DMS153 (cell line): ENCODE measurements around the gene MED13L.

Source experiments
- DNase-seq: peaks from one replicate; lab custom pipeline; 2025; lab: John Stamatoyannopoulos, UW

Gene MED13L

GRCh38 chr12:115973968-115974724 is 303.3 kb downstream of the MED13L start:
- no peak for DNase-seq

- DNase-seq: no peak
These were observed 304.4 kb downstream of the MED13L start for GRCh38 chr12:115973066-115973465.

- DNase-seq: no peak
These were observed 305.3 kb downstream of the MED13L start for GRCh38 chr12:115972241-115972640.

GRCh38 chr12:115968211-115968610 is 309.3 kb downstream of the MED13L start:
- DNase-seq: no peak

GRCh38 chr12:115966376-115966775 is 311.1 kb downstream of the MED13L start:
- no peak for DNase-seq

GRCh38 chr12:115964626-115965025 is 312.9 kb downstream of the MED13L start:
- no peak for DNase-seq

- DNase-seq: no peak
These were observed 313.3 kb downstream of the MED13L start for GRCh38 chr12:115964214-115964613.

- no peak for DNase-seq
These were observed 315.3 kb downstream of the MED13L start for GRCh38 chr12:115962216-115962615.

GRCh38 chr12:115960868-115961802 is 316.4 kb downstream of the MED13L start:
- DNase-seq: no peak

GRCh38 chr12:115957686-115958290 is 319.7 kb downstream of the MED13L start:
- DNase-seq: no peak

GRCh38 chr12:115956659-115957058 is 320.8 kb downstream of the MED13L start:
- no peak for DNase-seq

- DNase-seq: no peak
These were observed 321.3 kb downstream of the MED13L start for GRCh38 chr12:115956236-115956635.

- no peak for DNase-seq
These were observed 324.0 kb downstream of the MED13L start for GRCh38 chr12:115953450-115953849.

- no peak for DNase-seq
These were observed 324.5 kb downstream of the MED13L start for GRCh38 chr12:115953031-115953430.

GRCh38 chr12:115950959-115951358 is 326.5 kb downstream of the MED13L start:
- no peak for DNase-seq

- no peak for DNase-seq
These were observed 327.8 kb downstream of the MED13L start for GRCh38 chr12:115949675-115950074.

GRCh38 chr12:115947696-115948062 is 329.8 kb downstream of the MED13L start:
- DNase-seq: no peak

GRCh38 chr12:115946867-115947695 is 330.4 kb downstream of the MED13L start:
- DNase-seq: no peak

- DNase-seq: no peak
These were observed 331.4 kb downstream of the MED13L start for GRCh38 chr12:115946092-115946491.

- DNase-seq: no peak
These were observed 332.0 kb downstream of the MED13L start for GRCh38 chr12:115945491-115945885.

GRCh38 chr12:115944837-115945490 is 332.5 kb downstream of the MED13L start:
- DNase-seq: no peak
